ENCODE results near the gene RAB1B.

The RAB1B gene

DNA sequence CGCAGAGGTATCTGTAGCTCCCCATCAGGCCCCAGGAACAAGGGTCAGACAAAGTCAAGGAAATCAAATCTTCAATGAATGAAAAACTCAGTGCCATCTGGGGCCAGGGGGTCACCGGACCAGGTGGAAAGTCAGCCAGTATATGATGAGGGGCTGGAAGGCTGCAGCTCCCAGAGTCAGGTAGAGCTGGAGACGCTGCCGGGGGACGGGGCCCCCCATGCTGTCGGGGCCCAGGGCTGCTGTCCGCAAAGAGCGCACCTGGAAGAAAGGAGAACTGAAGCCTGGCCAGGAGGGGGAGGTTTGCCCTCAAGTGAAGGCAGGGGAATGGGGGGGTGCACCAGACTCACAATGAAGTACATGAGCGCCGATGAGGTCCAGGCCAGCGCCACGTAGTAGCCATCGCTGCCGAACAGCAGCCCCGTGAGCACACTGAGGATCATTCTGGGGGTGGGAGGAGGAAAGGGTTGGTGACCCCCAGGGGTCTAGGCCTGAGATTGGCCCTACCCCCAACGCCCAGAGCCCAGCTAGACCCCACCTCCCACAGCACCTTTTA is 16.2 kb downstream of the RAB1B start:
- DNase-seq (ENCODE audit: low read depth) = no peak

- DNase-seq (ENCODE audit: low read depth) = no peak
These were observed 17.0 kb downstream of the RAB1B start for GRCh38 chr11:66285250-66285947.

GRCh38 chr11:66286699-66287098 is 18.3 kb downstream of the RAB1B start:
- DNase-seq (ENCODE audit: low read depth) = no peak

DNA sequence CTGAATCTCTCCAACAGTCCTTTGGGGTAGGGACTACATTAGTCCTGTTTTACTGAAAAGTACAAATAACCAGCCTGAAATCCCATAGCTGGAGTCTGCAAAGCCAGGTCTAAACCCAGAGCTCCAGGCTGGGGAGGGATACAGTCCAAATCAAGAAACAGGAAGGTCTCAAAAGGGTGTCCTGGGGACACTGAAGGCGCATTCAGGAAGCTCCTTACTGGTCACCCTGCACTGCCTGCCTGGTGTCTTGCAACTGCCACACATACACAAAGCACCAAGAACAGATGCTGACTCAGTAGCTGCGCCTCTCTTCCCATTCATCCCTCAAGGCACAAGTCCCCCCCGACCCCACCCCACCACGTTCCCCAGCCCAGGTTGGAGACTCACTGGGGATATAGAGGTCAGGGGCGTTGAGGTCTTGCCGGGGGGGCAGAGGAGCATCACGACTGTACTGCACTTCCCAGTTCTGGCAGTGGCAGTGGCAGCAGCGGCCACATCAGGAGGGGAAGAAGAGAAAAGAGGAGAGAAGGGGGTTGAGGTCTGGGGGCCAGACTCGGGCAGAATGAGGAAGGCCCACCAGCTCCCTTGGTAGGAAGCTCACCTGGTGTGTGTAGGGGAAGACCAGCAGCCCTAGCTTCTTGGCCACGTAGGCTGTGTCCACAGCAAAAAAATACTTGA is 18.9 kb downstream of the RAB1B start:
- no peak for DNase-seq (ENCODE audit: low read depth)

GRCh38 chr11:66287889-66288670 is 19.6 kb downstream of the RAB1B start:
- no peak for DNase-seq (ENCODE audit: low read depth)

DNA sequence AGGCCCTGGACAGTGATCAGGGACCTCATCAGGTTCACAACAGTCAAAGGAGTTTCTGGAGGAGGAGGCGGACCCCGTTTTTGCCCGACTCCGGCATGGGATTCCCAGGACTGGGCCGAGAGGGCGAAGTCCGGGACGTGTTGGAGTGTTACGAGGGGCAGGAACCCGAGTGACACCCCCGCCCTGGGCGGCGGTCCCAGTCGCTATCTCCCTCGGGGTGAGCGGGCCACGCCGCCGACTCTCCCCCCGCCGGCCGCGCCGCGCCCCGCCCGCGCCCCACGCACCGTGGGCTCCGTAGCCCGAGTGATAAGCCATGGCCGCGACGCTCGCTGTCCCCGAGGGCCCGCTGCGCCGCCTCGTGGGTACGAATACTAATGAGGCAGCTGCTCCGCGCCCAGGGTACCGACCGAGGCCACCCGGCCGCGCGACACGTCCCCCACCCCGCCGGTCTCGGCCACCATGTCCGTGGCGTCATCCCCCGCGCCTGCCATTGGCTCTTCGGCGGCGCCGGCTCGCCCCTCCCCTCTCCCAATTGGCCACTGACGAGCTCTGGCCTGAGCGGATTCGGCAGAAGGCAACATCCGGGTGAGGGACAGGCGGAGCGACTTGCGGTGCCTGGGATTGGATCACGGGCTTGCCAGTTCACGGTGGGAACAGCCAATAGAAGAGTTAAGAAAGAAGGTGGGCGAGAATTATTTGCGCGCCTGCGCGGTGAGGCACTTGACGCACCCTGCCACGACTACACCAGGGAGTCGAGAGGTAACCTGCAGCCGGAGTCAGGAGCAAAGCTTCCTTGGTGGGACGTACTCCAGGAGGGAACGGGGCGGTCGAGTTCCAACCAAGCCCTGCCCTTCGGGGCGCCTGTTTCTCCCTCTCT is 20.5 kb downstream of the RAB1B start, which contains the start of gene YIF1A:
YIF1A (minus strand) TSS at position 473 of the 877 bp plus-strand sequence; CDS start at position 315, 158 bp downstream.
- DNase-seq (ENCODE audit: low read depth) = peak; percentile 99

DNA sequence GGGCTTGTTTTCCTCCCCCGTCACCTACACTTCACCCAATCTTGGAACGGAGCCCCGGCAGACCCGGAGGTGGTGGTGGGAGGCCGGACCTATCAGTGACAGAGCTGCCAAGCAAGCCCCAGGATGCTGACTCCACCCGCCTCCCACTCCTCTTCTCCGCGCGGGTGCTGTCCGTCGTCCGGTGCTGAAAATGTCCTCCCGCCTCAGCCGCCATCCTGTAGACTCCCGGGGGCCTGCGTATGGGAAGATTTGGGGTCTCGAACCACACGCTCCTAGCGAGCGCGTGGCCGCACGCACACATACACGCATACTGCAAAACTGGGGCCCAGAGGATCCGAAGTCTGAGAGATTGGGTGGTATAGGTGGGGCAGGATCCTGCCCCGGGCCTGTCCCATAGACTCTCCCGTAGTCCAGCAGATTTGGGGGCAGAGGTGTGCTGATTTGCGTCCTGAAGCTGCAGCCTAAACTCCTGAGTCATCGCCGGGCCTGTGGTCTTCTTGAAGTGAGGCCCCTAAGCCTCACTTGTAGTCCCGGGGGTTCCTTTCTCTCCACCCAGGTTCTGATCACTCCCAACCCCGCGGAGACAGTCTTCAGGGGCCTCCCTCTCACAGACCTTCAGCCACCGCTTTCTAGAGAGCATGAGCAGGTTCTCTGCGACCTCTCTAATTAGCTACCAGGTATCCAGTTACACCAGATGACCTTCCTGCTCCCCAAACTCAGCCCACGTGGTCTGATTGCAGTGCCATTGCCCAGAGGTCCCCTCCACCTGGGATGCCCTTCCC is 21.3 kb downstream of the RAB1B start:
- peak; percentile 81 for DNase-seq (ENCODE audit: low read depth)

- no peak for DNase-seq (ENCODE audit: low read depth)
These were observed 21.8 kb downstream of the RAB1B start for GRCh38 chr11:66290330-66290621.

DNA sequence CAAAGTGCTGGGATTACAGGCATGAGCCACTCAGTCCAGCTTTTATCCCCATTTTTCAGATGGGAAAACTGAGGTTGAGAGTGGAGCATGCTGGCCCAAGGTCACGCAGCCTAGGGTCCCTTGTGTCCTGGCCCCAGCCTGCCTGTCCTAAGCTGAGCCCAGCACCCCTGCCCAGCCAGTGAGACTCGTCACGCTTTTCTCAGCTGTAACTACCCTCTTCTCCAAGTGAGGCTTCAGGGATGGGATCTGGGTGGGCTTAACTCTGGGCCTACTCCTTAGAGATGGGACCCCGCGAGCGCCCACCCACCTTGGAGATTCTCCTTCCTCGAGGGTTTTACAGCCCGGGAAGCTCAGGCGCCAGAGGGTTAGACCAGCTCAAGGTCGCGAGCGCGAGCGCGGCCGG is 22.9 kb downstream of the RAB1B start:
- DNase-seq (ENCODE audit: low read depth) = no peak

- DNase-seq (ENCODE audit: low read depth) = no peak
These were observed 23.5 kb downstream of the RAB1B start, which contains the start of gene TMEM151A for GRCh38 chr11:66291706-66292542. TSS of gene TMEM151A (plus strand) at chr11:66291894. CDS start at chr11:66292014, 120 bp downstream.

DNA sequence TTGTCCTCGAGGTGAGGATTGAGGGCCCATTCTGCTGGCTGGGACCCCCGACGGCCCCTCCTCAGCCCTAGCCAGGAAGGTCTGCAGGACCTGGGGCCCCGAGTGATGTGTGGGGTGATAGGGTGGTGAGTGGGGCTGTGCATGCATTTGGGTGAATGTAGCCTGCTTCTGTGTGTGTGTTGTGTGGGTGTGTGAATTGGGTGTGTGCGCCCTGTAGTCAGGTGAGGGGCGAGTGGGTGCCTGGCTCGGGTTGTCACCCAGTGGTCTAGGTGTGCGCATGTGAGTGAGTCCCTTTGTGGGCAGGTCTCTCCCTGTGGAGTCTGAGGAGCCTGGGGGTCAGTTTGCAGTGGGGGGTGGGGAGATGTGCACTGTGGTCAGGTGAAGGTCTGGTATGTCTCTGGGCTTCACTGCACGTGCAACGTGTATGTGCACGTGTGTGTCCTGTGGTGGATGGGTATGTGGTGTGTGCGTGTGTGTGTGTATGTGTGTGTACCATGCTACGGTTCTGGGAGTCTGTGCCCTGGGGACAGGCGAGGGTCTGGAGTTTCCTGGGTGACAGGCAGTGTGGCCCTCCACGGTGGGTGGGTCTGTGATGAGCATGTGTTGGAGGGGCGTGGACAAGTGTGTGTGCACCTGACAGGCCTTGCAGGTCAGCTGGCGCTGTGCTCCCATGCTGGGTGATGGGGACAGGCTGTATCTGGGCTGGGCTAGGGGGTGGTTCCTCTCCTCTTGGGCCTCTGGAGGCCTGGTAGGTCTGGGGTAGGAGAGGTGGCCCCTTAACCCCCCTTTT is 24.3 kb downstream of the RAB1B start:
- no peak for DNase-seq (ENCODE audit: low read depth)

DNA sequence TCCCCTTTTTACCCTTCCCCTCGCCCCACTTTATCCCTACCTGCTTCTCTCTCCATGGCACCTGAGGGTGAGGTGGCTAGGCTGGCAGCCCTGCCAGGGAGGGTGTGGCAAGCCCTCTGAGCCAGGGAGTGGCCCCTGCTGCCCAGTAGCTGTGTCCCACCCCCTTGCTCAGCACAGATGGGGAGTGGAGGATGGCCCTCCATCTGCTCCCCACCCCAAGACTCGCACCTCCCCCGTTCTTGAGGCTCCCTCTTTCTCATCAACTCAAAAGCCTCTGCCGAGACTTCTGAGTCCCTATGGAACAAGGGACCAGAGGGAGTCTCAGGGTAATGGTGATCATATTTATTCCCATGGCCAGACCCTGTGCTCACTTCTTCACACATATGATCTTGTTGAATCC is 24.9 kb downstream of the RAB1B start:
- no peak for DNase-seq (ENCODE audit: low read depth)

DNA sequence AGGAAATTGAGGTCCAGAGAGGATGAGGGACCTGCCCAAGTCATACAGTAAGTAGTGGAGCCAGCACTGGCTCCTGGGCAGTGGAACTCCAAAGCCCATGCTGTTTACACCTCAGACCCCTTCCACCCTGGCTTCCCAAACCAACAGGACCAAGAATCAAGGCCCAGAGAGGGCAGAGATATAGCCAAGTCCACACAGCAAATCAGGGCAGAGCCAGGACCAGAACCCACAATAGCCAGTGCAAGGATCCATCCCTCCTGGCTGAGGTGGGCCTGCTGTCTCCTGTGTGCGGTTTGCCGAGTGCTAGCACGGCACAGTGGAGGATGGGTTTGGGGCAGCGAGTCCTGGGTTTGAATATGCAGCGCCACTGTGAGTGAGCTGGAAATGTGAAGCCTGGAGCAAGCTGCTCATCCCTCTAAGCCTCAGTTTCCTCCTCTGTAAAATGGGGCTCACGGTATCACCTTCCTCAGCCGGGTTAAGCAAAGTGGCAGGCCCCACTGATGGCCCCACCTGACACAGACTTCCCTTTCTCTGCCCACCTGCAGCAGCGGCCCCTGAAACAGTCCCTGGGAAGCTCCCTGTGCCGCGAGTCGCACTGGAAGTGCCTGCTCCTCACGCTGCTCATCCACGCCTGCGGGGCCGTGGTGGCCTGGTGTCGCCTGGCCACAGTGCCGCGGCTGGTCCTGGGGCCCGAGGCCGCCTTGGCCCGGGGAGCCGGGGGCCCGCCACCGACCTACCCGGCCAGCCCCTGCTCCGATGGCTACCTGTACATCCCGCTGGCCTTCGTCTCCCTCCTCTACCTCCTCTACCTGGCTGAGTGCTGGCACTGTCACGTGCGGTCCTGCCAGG is 25.6 kb downstream of the RAB1B start:
- DNase-seq (ENCODE audit: low read depth) = no peak

- DNase-seq (ENCODE audit: low read depth) = no peak
These were observed 26.5 kb downstream of the RAB1B start for GRCh38 chr11:66294626-66295620.

DNA sequence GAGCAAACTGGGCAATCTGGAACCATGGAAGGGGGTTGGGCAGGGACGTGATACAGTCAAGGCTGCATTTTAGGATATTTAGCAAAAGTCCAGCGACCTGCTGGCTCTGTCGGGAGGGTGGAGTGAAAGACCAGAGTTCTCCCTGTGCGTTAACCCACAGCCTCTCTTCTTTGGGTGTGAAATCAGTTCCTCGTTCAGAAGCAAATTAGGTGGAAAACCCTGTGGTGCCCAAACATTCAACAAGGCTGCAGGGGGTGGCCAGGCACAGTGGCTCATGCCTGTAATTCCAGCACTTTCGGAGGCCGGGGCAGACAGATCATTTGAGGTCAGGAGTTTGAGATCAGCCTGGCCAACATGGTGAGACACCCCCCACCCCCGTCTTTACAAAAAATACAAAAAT is 29.2 kb downstream of the RAB1B start:
- DNase-seq (ENCODE audit: low read depth) = no peak

DNA sequence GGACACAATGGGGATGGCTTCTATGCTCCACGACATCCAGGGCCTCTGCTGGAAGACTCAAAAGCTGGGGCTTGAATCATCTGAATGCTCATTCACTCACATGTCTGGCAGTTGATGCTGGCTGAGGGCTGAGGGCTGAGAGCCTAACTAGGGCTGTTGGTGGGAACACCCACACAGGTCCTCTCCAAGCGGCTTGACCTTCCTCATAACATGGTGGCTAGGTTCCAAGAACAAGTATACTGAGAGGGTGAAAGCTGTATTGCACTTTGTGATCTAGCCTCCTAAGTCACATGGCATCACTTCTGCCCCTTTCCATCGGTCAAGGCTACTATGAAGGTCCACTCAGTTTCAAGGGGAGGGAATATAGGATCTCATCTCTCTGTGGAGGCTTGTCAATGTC is 30.7 kb downstream of the RAB1B start:
- no peak for DNase-seq (ENCODE audit: low read depth)

GRCh38 chr11:66302656-66303055 is 34.2 kb downstream of the RAB1B start:
- DNase-seq (ENCODE audit: low read depth) = no peak
